ENCODE measurements around the gene CACFD1.

The CACFD1 gene

GRCh38 chr9:133474853-133475252, 15.1 kb downstream of the CACFD1 start:
- no peaks in the 10 kb centered on the region for H3K4me1 ChIP-seq (ENCODE audit: control insufficient read depth, insufficient read depth, low read length)
- POLR2A ChIA-PET, result interaction anchor here (1.3 kb wide), 1 partner anchor 15 kb away, joined by 4 read pairs; the partner anchor contains the start of gene CACFD1
- H3K27ac ChIP-seq (ENCODE audit: extremely low read depth, low read depth, low read length), result no peak overlapping the region
- CTCF ChIA-PET, result interaction anchor here (0.5 to 1.2 kb wide), 2 partner anchors 9 to 14 kb away, joined by 3 to 4 read pairs; no protein-coding TSS in a partner anchor
- H3K9me3 ChIP-seq (ENCODE audit: control insufficient read depth, insufficient read depth, low read depth, low read length), result no peaks in the 10 kb centered on the region
- no peak overlapping the region for H3K4me3 ChIP-seq (ENCODE audit: low read depth, low read length)
- TF ChIP-seq ZIC2 (tag by site-specific recombination; IDR thresholded peaks at IDR 0.05) (no peak), GLIS2 (tag by site-specific recombination; IDR thresholded peaks at IDR 0.05) (peak; percentile 40; the same call in 1 of the 2 replicates)
- H3K36me3 ChIP-seq (ENCODE audit: control insufficient read depth in 2 of 2, insufficient read depth in 1 of 2, low read length in 2 of 2), result peaks cover 0 to 46% of the 10 kb centered on the region in 2 experiments; a peak in 1 of 3 replicates

- Histone ChIP-seq H3K4me1 (ENCODE audit: control insufficient read depth, insufficient read depth, low read length) (no peaks in the 10 kb centered on the region), H3K27ac (ENCODE audit: extremely low read depth, low read depth, low read length) (no peak overlapping the region), H3K36me3 (ENCODE audit: control insufficient read depth in 2 of 2, insufficient read depth in 1 of 2, low read length in 2 of 2) (peaks cover 0 to 46% of the 10 kb centered on the region in 2 experiments; a peak in 1 of 3 replicates), H3K4me3 (ENCODE audit: low read depth, low read length) (no peak overlapping the region), H3K9me3 (ENCODE audit: control insufficient read depth, insufficient read depth, low read depth, low read length) (no peaks in the 10 kb centered on the region)
- ChIA-PET CTCF (interaction anchor here (1.2 to 3.4 kb wide), 2 partner anchors 8 to 11 kb away, joined by 4 to 15 read pairs; no protein-coding TSS in a partner anchor), POLR2A (interaction anchor here (1.3 kb wide), 1 partner anchor 16 kb away, joined by 4 read pairs; the partner anchor contains the start of gene CACFD1)
- no peak for TF ChIP-seq ZNF555 (tag by site-specific recombination; conservative IDR thresholded peaks at IDR 0.05)
- TF ChIP-seq ZSCAN23 (tag by site-specific recombination; IDR thresholded peaks at IDR 0.05), result no peak
- TF ChIP-seq ZEB2 (tag by site-specific recombination; IDR thresholded peaks at IDR 0.05), result no peak
- no peak for TF ChIP-seq MYNN (tag by site-specific recombination; IDR thresholded peaks at IDR 0.05; ENCODE audit: borderline replicate concordance)
- no peak for TF ChIP-seq ZNF416 (tag by site-specific recombination; IDR thresholded peaks at IDR 0.05)
- TF ChIP-seq ZBTB1 (tag by site-specific recombination; IDR thresholded peaks at IDR 0.05), result no peak
- no peak for TF ChIP-seq PBX3 (CRISPR knock-in tag; IDR thresholded peaks at IDR 0.05)
- TF ChIP-seq ZNF639 (tag by site-specific recombination; IDR thresholded peaks at IDR 0.05), result no peak
- TF ChIP-seq AEBP2 (tag by site-specific recombination; IDR thresholded peaks at IDR 0.05; ENCODE audit: borderline replicate concordance), result no peak
- no peak for TF ChIP-seq ZNF132 (tag by site-specific recombination; IDR thresholded peaks at IDR 0.05; ENCODE audit: borderline replicate concordance)
- TF ChIP-seq ZNF843 (tag by site-specific recombination; IDR thresholded peaks at IDR 0.05), result no peak
- no peak for TF ChIP-seq ZNF529 (tag by site-specific recombination; IDR thresholded peaks at IDR 0.05; ENCODE audit: insufficient replicate concordance)
- TF ChIP-seq KLF8 (tag by site-specific recombination; IDR thresholded peaks at IDR 0.05), result no peak
- TF ChIP-seq ZBTB49 (tag by site-specific recombination; IDR thresholded peaks at IDR 0.05; ENCODE audit: low read depth), result no peak
- no peak for TF ChIP-seq ZNF423 (tag by site-specific recombination; IDR thresholded peaks at IDR 0.05)
- no peak for TF ChIP-seq ZNF239 (tag by site-specific recombination; IDR thresholded peaks at IDR 0.05)
- no peak for TF ChIP-seq ZNF391 (tag by site-specific recombination; IDR thresholded peaks at IDR 0.05; ENCODE audit: borderline replicate concordance, low read depth)
- TF ChIP-seq YY1 (tag by site-specific recombination; IDR thresholded peaks at IDR 0.05), result no peak
Observed at GRCh38 chr9:133475292-133476012, 15.7 kb downstream of the CACFD1 start.
